PC-3 (cell line): ENCODE measurements around the gene GPAM. TPM values are rescaled to one million over a fixed set of nuclear protein-coding genes. Genes with fewer than 3 reads are reported as not detected.
A peak's percentile ranks its signal among the peaks of the same experiment; 100 is the strongest.
"Not testable (repeated sequence)": the region's sequence is repeated elsewhere in the genome, so short reads cannot be mapped to it uniquely, and the experiment has no call there.

Experiments used
- ATAC-seq: fragments of 200-7000 bp; cut with Tn5 transposase; 2 replicates; pipeline ENCODE4 v1.9.1; 2020; ENCODE audit warnings: mild to moderate bottlenecking, moderate library complexity
- BruUV-seq: library from RNA; stranded (reverse); fragments of 400-500 nt; replicated peaks from 2 replicates; lab custom pipeline; 2021; lab: Mats Ljungman, UMichigan
- CTCF ChIA-PET: fragments of 300-600 bp; sonication (Branson Sonifier 250); formaldehyde crosslinking; loops from one replicate; lab custom pipeline; 2022; ENCODE audit warnings: antibody characterized with exemption; lab: Charles Lee
- POLR2A ChIA-PET: fragments of 300-600 bp; sonication (Branson Sonifier 250); formaldehyde crosslinking; loops from one replicate; lab custom pipeline; 2022; ENCODE audit warnings: antibody characterized with exemption; ENCODE audit not compliant: unreplicated experiment; lab: Charles Lee
- DNase-seq: peaks from one replicate; pipeline ENCODE4 v3.0.0-alpha.2; 2015
- H2AFZ ChIP-seq: fragments of 300-600 bp; sonication (generic); 2 replicates; pipeline ENCODE4 v1.6.0; 2016; ENCODE audit warnings: antibody characterized with exemption, low read length
- H3F3A ChIP-seq: fragments of 300-600 bp; sonication (generic); one replicate; pipeline ENCODE4 v1.6.0; 2017; ENCODE audit warnings: antibody characterized with exemption, low read length, control low read depth, mild to moderate bottlenecking; ENCODE audit not compliant: unreplicated experiment
- H3K27ac ChIP-seq: fragments of 300-600 bp; sonication (generic); 2 replicates; pipeline ENCODE4 v1.5.1; 2016; ENCODE audit warnings: mild to moderate bottlenecking, low read length
- H3K27me3 ChIP-seq: fragments of 300-600 bp; sonication (generic); 2 replicates; pipeline ENCODE4 v1.6.1; 2016; ENCODE audit warnings: low read length, mixed read lengths
- H3K36me3 ChIP-seq: fragments of 300-600 bp; sonication (generic); 2 replicates; pipeline ENCODE4 v1.6.1; 2016; ENCODE audit warnings: low read depth, mixed run types, low read length, mixed read lengths
- H3K4me1 ChIP-seq: fragments of 300-600 bp; sonication (generic); 2 replicates; pipeline ENCODE4 v1.5.1; 2016; ENCODE audit warnings: low read length; ENCODE audit not compliant: insufficient read depth
- H3K4me2 ChIP-seq: fragments of 300-600 bp; sonication (generic); 2 replicates; pipeline ENCODE4 v1.6.0; 2016; ENCODE audit warnings: low read length
- H3K4me3 ChIP-seq: fragments of 300-600 bp; sonication (generic); 2 replicates; pipeline ENCODE4 v1.5.1; 2016; ENCODE audit warnings: mild to moderate bottlenecking, low read length, mixed read lengths
- H3K79me2 ChIP-seq: fragments of 300-600 bp; sonication (generic); 2 replicates; pipeline ENCODE4 v1.6.1; 2017; ENCODE audit warnings: low read length, mixed read lengths
- H3K9ac ChIP-seq: fragments of 300-600 bp; sonication (generic); 2 replicates; pipeline ENCODE4 v1.6.0; 2016; ENCODE audit warnings: mild to moderate bottlenecking, low read length
- H3K9me2 ChIP-seq: fragments of 300-600 bp; sonication (generic); replicated peaks from 2 replicates; pipeline ENCODE4 v1.6.1; 2016; ENCODE audit warnings: mixed run types, low read length, mixed read lengths
- H3K9me3 ChIP-seq: fragments of 300-600 bp; sonication (generic); 2 replicates; pipeline ENCODE4 v1.6.1; 2016; ENCODE audit warnings: low read length, mixed read lengths
- H4K20me1 ChIP-seq: fragments of 300-600 bp; sonication (generic); 2 replicates; pipeline ENCODE4 v1.6.1; 2016; ENCODE audit warnings: low read length, mixed read lengths
- EZH2 ChIP-seq: fragments of 300-600 bp; sonication (generic); IDR thresholded peaks from one replicate; pipeline ENCODE4 v1.6.1; 2017; ENCODE audit warnings: antibody characterized with exemption, mild to moderate bottlenecking, low read length; ENCODE audit not compliant: unreplicated experiment
- EZH2phosphoT487 ChIP-seq: fragments of 300-600 bp; sonication (generic); IDR thresholded peaks from 2 replicates; pipeline ENCODE4 v1.6.1; 2018; ENCODE audit warnings: mild to moderate bottlenecking, antibody characterized with exemption, low read length, borderline replicate concordance
- intact Hi-C: fragments of 100-400 bp; cut with micrococcal nuclease; formaldehyde crosslinking; loops from 2 replicates; pipeline ENCODE4 v1.9.0; 2023
- total RNA-seq: library from RNA; depleted of rRNA; stranded (reverse); fragments of >200 nt; gene quantifications from 2 replicates; pipeline ENCODE4 v1.2.3, GENCODE V29; 2014
- TF ChIP-seq, protein P1 (sequence below): fragments of 300-600 bp; sonication (generic); conservative IDR thresholded peaks from 2 replicates; pipeline ENCODE4 v1.5.1; 2017; ENCODE audit warnings: antibody characterized with exemption, low read depth, mild to moderate bottlenecking, low read length

GPAM gene
- total RNA-seq, 1 experiment from 2014 or later: 6.2 TPM

- no peaks in the 10 kb centered on the region for H4K20me1 ChIP-seq
- H3K4me3 ChIP-seq: no peak overlapping the region
- ChIA-PET POLR2A (no interaction called here), CTCF (no interaction called here)
- H3K9me3 ChIP-seq: no peaks in the 10 kb centered on the region
- H3K36me3 ChIP-seq: no peaks in the 10 kb centered on the region
- H3K4me1 ChIP-seq: peaks cover 5% of the 10 kb centered on the region; the same call in 1 of the 2 replicates
- no peak overlapping the region for H3K27ac ChIP-seq
- H3K9ac ChIP-seq: no peak overlapping the region
- H3K4me2 ChIP-seq: no peak overlapping the region
- H2AFZ ChIP-seq: no peak overlapping the region
- peak; percentile 70 for ATAC-seq
- no peaks in the 10 kb centered on the region for H3K79me2 ChIP-seq
- BruUV-seq: no TSS peak
- H3K9me2 ChIP-seq: no peaks in the 10 kb centered on the region
- H3F3A ChIP-seq: no peaks in the 10 kb centered on the region
- peak; percentile 65 for DNase-seq
- intact Hi-C loops: no loop called here
- no peaks in the 10 kb centered on the region for H3K27me3 ChIP-seq
- TF ChIP-seq EZH2phosphoT487: no peak
- TF ChIP-seq, protein P1, sequence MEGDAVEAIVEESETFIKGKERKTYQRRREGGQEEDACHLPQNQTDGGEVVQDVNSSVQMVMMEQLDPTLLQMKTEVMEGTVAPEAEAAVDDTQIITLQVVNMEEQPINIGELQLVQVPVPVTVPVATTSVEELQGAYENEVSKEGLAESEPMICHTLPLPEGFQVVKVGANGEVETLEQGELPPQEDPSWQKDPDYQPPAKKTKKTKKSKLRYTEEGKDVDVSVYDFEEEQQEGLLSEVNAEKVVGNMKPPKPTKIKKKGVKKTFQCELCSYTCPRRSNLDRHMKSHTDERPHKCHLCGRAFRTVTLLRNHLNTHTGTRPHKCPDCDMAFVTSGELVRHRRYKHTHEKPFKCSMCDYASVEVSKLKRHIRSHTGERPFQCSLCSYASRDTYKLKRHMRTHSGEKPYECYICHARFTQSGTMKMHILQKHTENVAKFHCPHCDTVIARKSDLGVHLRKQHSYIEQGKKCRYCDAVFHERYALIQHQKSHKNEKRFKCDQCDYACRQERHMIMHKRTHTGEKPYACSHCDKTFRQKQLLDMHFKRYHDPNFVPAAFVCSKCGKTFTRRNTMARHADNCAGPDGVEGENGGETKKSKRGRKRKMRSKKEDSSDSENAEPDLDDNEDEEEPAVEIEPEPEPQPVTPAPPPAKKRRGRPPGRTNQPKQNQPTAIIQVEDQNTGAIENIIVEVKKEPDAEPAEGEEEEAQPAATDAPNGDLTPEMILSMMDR: no peak
These were observed 19.1 kb upstream of the GPAM start for GRCh38 chr10:112202561-112203241.

GRCh38 chr10:112202076-112202475 lies 18.5 kb upstream of the GPAM start:
- no TSS peak for BruUV-seq
- H3K36me3 ChIP-seq: no peaks in the 10 kb centered on the region
- no peak overlapping the region for H3K4me2 ChIP-seq
- CTCF ChIA-PET: no interaction called here
- H3K4me1 ChIP-seq: peaks cover 5% of the 10 kb centered on the region; the same call in 1 of the 2 replicates
- no peaks in the 10 kb centered on the region for H3K9me2 ChIP-seq
- ATAC-seq (no peak), DNase-seq (no peak)
- POLR2A ChIA-PET: no interaction called here
- intact Hi-C loops: no loop called here
- H3K79me2 ChIP-seq: no peaks in the 10 kb centered on the region
- no peak overlapping the region for H3K27ac ChIP-seq
- no peak overlapping the region for H3K4me3 ChIP-seq
- H4K20me1 ChIP-seq: no peaks in the 10 kb centered on the region
- TF ChIP-seq EZH2: no peak
- no peak for TF ChIP-seq EZH2phosphoT487
- TF ChIP-seq, protein P1: no peak
- H3F3A ChIP-seq: no peaks in the 10 kb centered on the region
- no peak overlapping the region for H2AFZ ChIP-seq
- H3K27me3 ChIP-seq: no peaks in the 10 kb centered on the region
- no peaks in the 10 kb centered on the region for H3K9me3 ChIP-seq
- no peak overlapping the region for H3K9ac ChIP-seq

- Histone ChIP-seq H3K9me2 (no peaks in the 10 kb centered on the region), H3K9me3 (no peaks in the 10 kb centered on the region), H3K27ac (no peak overlapping the region), H3K4me2 (no peak overlapping the region), H3F3A (no peaks in the 10 kb centered on the region), H2AFZ (no peak overlapping the region), H3K4me3 (no peak overlapping the region), H3K79me2 (no peaks in the 10 kb centered on the region), H4K20me1 (no peaks in the 10 kb centered on the region), H3K36me3 (no peaks in the 10 kb centered on the region), H3K4me1 (peaks cover 5% of the 10 kb centered on the region; the same call in 1 of the 2 replicates), H3K27me3 (no peaks in the 10 kb centered on the region), H3K9ac (no peak overlapping the region)
- no peak for TF ChIP-seq EZH2
- TF ChIP-seq EZH2phosphoT487: no peak
- TF ChIP-seq, protein P1: no peak
- BruUV-seq: no TSS peak
- no peak for DNase-seq
- intact Hi-C loops: no loop called here
- ChIA-PET POLR2A (no interaction called here), CTCF (no interaction called here)
- ATAC-seq: no peak
These were observed 17.8 kb upstream of the GPAM start for GRCh38 chr10:112201334-112201733.

- H3K27me3 ChIP-seq, H3K9me3 ChIP-seq, H3F3A ChIP-seq, intact Hi-C loops, H4K20me1 ChIP-seq, CTCF ChIA-PET, H3K79me2 ChIP-seq, BruUV-seq, DNase-seq, H2AFZ ChIP-seq, H3K4me2 ChIP-seq, H3K9ac ChIP-seq, H3K9me2 ChIP-seq, ATAC-seq, H3K4me3 ChIP-seq, H3K27ac ChIP-seq, H3K4me1 ChIP-seq, H3K36me3 ChIP-seq: not testable (repeated sequence)
- POLR2A ChIA-PET: interaction anchor here (0.6 kb wide), 1 partner anchor 916 kb away, joined by 4 read pairs; no protein-coding TSS in a partner anchor
These were observed 16.7 kb upstream of the GPAM start for GRCh38 chr10:112200259-112200658.
